ENCODE measurements around the gene DYNLT4.
"Not testable (repeated sequence)": the region's sequence is repeated elsewhere in the genome, so short reads cannot be mapped to it uniquely, and the experiment has no call there.

DYNLT4 gene

GRCh38 chr1:44828841-44829440, 21.8 kb upstream of the DYNLT4 start:
- in situ Hi-C loops (cut with HindIII; ENCODE audit: low sequenced_read_pairs) = no loop called here
- TF ChIP-seq, protein P1, sequence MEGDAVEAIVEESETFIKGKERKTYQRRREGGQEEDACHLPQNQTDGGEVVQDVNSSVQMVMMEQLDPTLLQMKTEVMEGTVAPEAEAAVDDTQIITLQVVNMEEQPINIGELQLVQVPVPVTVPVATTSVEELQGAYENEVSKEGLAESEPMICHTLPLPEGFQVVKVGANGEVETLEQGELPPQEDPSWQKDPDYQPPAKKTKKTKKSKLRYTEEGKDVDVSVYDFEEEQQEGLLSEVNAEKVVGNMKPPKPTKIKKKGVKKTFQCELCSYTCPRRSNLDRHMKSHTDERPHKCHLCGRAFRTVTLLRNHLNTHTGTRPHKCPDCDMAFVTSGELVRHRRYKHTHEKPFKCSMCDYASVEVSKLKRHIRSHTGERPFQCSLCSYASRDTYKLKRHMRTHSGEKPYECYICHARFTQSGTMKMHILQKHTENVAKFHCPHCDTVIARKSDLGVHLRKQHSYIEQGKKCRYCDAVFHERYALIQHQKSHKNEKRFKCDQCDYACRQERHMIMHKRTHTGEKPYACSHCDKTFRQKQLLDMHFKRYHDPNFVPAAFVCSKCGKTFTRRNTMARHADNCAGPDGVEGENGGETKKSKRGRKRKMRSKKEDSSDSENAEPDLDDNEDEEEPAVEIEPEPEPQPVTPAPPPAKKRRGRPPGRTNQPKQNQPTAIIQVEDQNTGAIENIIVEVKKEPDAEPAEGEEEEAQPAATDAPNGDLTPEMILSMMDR (IDR thresholded peaks at IDR 0.05; ENCODE audit: low read depth, low read length, missing control alignments) = no peak
- no peak overlapping the region for H3K4me3 ChIP-seq (ENCODE audit: low read depth, low read length)
- DNase-seq (ENCODE audit: low read depth) = no peak

DNA sequence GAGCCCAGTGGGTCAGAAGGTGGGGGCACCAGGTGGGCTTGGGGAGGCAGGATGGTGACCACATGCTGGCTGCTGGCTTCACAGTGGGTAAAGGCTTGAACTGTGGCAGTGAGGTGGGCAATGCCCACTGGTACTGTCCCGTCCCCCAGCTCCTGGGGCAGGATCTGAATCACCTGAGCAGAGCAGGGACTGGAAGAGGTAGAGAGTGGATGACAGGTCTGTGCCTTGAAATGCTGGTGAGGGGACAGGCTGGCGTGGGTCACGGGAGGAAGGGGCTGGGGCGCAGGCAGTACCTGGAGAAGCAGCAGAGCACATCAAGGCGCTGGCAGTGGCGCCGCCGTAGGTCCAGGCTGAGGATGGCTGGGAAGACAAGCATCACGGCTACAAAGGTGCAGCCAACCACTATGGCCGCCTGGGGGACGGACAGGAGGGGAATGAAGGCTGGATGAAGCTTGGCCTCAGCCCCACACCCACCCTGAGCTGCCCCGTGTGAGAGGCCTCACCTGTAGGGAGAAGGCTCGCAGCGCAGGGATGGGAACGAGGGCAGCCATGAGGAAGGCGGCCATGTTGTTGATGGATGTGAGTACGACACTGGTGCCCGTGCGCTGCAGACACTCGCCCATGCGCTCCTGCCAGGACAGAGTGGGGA, 21.0 kb upstream of the DYNLT4 start:
- TF ChIP-seq, protein P1 (IDR thresholded peaks at IDR 0.05; ENCODE audit: low read depth, low read length, missing control alignments) = no peak
- in situ Hi-C loops (cut with HindIII; ENCODE audit: low sequenced_read_pairs) = no loop called here
- DNase-seq (ENCODE audit: low read depth) = no peak
- no peak overlapping the region for H3K4me3 ChIP-seq (ENCODE audit: low read depth, low read length)

- in situ Hi-C loops (cut with HindIII; ENCODE audit: low sequenced_read_pairs) = no loop called here
- DNase-seq (ENCODE audit: low read depth) = no peak
- H3K4me3 ChIP-seq (ENCODE audit: low read depth, low read length) = no peak overlapping the region
- TF ChIP-seq, protein P1 (IDR thresholded peaks at IDR 0.05; ENCODE audit: low read depth, low read length, missing control alignments) = no peak
Observed at GRCh38 chr1:44827197-44828002, 20.2 kb upstream of the DYNLT4 start.

DNA sequence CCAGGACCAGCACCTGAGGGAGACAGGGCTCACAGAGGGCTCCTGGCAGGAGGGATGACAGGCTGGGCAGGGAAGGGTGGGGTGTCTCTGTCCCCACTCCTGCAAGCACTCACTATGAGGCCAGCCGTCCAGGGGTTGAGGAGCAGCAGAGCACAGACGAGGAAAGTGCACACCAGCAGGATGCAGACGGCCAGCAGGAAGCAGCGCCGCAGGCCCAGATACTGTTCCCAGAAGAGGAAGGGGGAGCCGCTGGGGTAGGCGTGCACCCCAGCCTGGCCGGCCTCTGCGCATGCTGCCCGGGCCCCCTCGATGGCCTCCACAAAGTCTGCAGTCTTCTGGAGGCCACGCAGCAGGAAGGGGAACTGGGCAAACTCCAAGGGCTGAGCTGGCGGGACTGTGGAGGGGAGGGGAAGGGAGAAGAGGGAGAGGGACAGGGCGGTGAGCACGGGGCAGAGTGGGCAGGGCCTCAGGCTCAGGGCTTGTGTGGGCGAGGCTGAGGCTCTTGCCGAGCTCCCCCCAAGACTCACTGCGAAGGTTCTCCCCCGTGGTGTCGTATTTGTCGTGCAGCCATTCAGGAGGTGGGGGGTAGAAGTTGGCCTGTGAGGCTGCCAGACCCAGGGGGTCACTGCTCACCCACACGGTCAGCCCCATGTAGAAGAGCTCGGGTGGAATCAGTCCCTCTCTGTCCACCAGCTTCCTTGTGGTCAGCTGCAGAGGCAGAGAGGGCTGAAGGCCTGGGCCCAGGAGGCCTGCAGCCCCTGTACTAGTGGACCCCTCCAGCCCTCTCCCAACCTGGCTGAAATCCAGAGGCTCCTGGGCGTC, 19.4 kb upstream of the DYNLT4 start:
- H3K4me3 ChIP-seq (ENCODE audit: low read depth, low read length) = no peak overlapping the region
- TF ChIP-seq, protein P1 (IDR thresholded peaks at IDR 0.05; ENCODE audit: low read depth, low read length, missing control alignments) = no peak
- no peak for DNase-seq (ENCODE audit: low read depth)
- in situ Hi-C loops (cut with HindIII; ENCODE audit: low sequenced_read_pairs) = no loop called here

- in situ Hi-C loops (cut with HindIII; ENCODE audit: low sequenced_read_pairs); DNase-seq (ENCODE audit: low read depth): not testable (repeated sequence)
Observed at GRCh38 chr1:44824392-44824791, 17.2 kb upstream of the DYNLT4 start.

DNA sequence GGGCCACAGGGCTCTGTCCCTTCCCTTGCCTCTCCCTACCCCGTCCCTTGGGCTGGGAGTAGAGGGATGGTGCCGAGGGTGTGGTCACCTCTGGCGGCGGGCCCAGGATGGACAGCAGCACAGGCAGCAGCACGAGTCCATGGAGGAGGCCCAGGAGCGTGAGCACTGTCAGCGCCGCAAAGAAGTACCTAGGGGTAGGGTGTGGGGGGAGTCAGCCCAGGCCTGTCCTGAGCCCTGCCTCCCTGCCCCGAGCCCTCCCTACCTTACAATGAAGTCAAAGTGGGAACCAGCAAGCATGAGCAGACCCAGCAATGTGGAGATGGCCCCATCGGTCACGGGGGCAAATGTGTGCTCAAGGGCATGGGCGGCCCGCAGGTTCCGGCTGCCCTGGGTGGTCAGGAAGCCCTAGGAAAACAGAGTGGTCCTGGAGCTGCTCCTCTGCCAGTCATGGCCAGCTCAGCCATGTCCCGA, 15.9 kb upstream of the DYNLT4 start:
- in situ Hi-C loops (cut with HindIII; ENCODE audit: low sequenced_read_pairs) = no loop called here
- DNase-seq (ENCODE audit: low read depth) = no peak
- H3K4me3 ChIP-seq (ENCODE audit: low read depth, low read length) = no peak overlapping the region
- TF ChIP-seq, protein P1 (IDR thresholded peaks at IDR 0.05; ENCODE audit: low read depth, low read length, missing control alignments) = no peak

More at GRCh38 chr1:44824392-44824791, 17.2 kb upstream of the DYNLT4 start:
- not testable (repeated sequence) for H3K4me3 ChIP-seq (ENCODE audit: low read depth, low read length)
